ENCODE results near the gene SLC39A10. TPM values are rescaled to one million over a fixed set of nuclear protein-coding genes. Genes with fewer than 3 reads are reported as not detected.

Gene SLC39A10
- total and polyA plus RNA-seq, 9 of the 15 experiments (the other 6 are each of a cell fraction or from before 2014, with no cell fraction given): 12.5 to 40.1 (median 23.1) TPM

DNA sequence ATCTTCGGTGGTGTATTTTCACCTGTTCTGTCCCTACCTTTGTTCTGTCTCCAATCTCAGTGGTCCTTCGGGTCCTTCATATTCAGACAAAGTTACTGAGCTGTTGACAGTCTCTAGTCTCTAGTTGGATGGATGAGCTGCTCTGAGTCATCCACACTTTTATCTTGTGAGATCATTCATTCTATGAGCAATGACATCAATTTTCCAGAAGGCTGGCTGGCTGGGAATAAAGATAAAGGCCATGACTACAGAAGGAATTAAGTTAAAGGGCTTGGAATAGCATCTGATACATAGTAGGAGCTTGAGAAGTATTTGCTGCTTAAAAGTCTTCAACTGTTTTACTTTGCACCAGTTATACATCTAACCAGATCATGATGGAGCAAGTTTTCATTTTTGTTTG lies 43.1 kb upstream of the SLC39A10 start (continued):
- TF ChIP-seq CBX8 (IDR thresholded peaks at IDR 0.05; ENCODE audit: borderline replicate concordance, extremely low read depth, low read depth, low read length, poor library complexity, severe bottlenecking) (no peak), XRCC3 (IDR thresholded peaks at IDR 0.05) (no peak), SREBF2 (CRISPR knock-in tag; IDR thresholded peaks at IDR 0.05) (no peak), RBM39 (optimal IDR thresholded peaks at IDR 0.05; ENCODE audit: low read depth, low read length) (no peak), ZNF785 (CRISPR knock-in tag; IDR thresholded peaks at IDR 0.05) (no peak), HDGF (IDR thresholded peaks at IDR 0.05) (no peak), TBP (optimal IDR thresholded peaks at IDR 0.05; ENCODE audit: low read depth, low read length) (no peak), U2AF2 (optimal IDR thresholded peaks at IDR 0.05; ENCODE audit: low read depth, low read length) (no peak), RBM34 (IDR thresholded peaks at IDR 0.05; ENCODE audit: borderline replicate concordance, insufficient read depth, low read length) (no peak), MECOM (CRISPR knock-in tag; IDR thresholded peaks at IDR 0.05) (peak; percentile 83; the same call in 1 of the 2 replicates), POLR2AphosphoS2 (IDR thresholded peaks at IDR 0.05; ENCODE audit: low read length) (no peak), ZNF445 (CRISPR knock-in tag; IDR thresholded peaks at IDR 0.05; ENCODE audit: low read depth) (no peak), ADNP (tag; IDR thresholded peaks at IDR 0.05) (no peak), NFIX (CRISPR knock-in tag; IDR thresholded peaks at IDR 0.05; ENCODE audit: low read depth) (no peak), BDP1 (IDR thresholded peaks at IDR 0.05; ENCODE audit: insufficient read depth, insufficient read length) (no peak), CHD1 (IDR thresholded peaks at IDR 0.05; ENCODE audit: low read length) (no peak)
- TF ChIP-seq, protein P1, sequence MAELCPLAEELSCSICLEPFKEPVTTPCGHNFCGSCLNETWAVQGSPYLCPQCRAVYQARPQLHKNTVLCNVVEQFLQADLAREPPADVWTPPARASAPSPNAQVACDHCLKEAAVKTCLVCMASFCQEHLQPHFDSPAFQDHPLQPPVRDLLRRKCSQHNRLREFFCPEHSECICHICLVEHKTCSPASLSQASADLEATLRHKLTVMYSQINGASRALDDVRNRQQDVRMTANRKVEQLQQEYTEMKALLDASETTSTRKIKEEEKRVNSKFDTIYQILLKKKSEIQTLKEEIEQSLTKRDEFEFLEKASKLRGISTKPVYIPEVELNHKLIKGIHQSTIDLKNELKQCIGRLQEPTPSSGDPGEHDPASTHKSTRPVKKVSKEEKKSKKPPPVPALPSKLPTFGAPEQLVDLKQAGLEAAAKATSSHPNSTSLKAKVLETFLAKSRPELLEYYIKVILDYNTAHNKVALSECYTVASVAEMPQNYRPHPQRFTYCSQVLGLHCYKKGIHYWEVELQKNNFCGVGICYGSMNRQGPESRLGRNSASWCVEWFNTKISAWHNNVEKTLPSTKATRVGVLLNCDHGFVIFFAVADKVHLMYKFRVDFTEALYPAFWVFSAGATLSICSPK (IDR thresholded peaks at IDR 0.05; ENCODE audit: borderline replicate concordance): no peak
- TF ChIP-seq, protein P2, sequence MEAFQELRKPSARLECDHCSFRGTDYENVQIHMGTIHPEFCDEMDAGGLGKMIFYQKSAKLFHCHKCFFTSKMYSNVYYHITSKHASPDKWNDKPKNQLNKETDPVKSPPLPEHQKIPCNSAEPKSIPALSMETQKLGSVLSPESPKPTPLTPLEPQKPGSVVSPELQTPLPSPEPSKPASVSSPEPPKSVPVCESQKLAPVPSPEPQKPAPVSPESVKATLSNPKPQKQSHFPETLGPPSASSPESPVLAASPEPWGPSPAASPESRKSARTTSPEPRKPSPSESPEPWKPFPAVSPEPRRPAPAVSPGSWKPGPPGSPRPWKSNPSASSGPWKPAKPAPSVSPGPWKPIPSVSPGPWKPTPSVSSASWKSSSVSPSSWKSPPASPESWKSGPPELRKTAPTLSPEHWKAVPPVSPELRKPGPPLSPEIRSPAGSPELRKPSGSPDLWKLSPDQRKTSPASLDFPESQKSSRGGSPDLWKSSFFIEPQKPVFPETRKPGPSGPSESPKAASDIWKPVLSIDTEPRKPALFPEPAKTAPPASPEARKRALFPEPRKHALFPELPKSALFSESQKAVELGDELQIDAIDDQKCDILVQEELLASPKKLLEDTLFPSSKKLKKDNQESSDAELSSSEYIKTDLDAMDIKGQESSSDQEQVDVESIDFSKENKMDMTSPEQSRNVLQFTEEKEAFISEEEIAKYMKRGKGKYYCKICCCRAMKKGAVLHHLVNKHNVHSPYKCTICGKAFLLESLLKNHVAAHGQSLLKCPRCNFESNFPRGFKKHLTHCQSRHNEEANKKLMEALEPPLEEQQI (IDR thresholded peaks at IDR 0.05): no peak; the same call in 1 of the 2 replicates
- TF ChIP-seq, protein P3, sequence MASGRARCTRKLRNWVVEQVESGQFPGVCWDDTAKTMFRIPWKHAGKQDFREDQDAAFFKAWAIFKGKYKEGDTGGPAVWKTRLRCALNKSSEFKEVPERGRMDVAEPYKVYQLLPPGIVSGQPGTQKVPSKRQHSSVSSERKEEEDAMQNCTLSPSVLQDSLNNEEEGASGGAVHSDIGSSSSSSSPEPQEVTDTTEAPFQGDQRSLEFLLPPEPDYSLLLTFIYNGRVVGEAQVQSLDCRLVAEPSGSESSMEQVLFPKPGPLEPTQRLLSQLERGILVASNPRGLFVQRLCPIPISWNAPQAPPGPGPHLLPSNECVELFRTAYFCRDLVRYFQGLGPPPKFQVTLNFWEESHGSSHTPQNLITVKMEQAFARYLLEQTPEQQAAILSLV (tag; IDR thresholded peaks at IDR 0.05): no peak
- TF ChIP-seq, protein P4, sequence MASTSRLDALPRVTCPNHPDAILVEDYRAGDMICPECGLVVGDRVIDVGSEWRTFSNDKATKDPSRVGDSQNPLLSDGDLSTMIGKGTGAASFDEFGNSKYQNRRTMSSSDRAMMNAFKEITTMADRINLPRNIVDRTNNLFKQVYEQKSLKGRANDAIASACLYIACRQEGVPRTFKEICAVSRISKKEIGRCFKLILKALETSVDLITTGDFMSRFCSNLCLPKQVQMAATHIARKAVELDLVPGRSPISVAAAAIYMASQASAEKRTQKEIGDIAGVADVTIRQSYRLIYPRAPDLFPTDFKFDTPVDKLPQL (IDR thresholded peaks at IDR 0.05; ENCODE audit: extremely low read depth, insufficient read length): no peak
- TF ChIP-seq, protein P5, sequence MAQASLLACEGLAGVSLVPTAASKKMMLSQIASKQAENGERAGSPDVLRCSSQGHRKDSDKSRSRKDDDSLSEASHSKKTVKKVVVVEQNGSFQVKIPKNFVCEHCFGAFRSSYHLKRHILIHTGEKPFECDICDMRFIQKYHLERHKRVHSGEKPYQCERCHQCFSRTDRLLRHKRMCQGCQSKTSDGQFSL (CRISPR knock-in tag; IDR thresholded peaks at IDR 0.05): no peak
- TF ChIP-seq, protein P5 (tag; IDR thresholded peaks at IDR 0.05): no peak

All from K562 (cell line).